HFF-Myc (cell line): ENCODE data around the gene MRGPRX4.
A peak's percentile ranks its signal among the peaks of the same experiment; 100 is the strongest.
"Not testable (repeated sequence)": the region's sequence is repeated elsewhere in the genome, so short reads cannot be mapped to it uniquely, and the experiment has no call there.

Source experiments
- DNase-seq: peaks from one replicate; pipeline ENCODE4 v3.0.0-alpha.2; 2011; ENCODE audit warnings: low read depth; ENCODE audit errors: extremely low read depth
- H3K4me3 ChIP-seq: replicated peaks from 2 replicates; pipeline ENCODE4 v1.5.1; 2011; ENCODE audit warnings: low read depth, mild to moderate bottlenecking, control low read depth, low read length
- TF ChIP-seq, protein P1 (sequence below): IDR thresholded peaks from 2 replicates; pipeline ENCODE4 v1.5.1; 2012; ENCODE audit warnings: mild to moderate bottlenecking, low read depth, low read length, control low read depth; ENCODE audit errors: missing control alignments

The MRGPRX4 gene

DNA sequence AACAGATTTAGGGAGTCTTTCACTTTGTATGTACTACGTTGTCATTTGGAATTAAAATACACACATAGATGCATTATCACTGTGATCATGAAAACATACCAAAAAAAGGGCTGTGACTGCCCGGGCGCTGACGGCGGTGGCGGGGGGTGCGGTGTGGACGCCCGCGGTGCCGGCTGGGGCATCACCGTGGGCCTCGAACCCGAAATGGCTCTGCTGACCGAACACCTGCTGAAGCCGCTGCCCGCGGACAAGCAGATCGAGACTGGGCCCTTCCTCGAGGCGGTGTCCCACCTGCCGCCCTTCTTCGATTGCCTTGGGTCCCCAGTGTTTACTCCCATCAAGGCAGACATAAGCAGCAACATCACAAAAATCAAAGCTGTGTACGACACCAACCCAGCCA is 16.2 kb downstream of the MRGPRX4 start:
- no peak for DNase-seq
- no peak overlapping the region for H3K4me3 ChIP-seq
- TF ChIP-seq, protein P1, sequence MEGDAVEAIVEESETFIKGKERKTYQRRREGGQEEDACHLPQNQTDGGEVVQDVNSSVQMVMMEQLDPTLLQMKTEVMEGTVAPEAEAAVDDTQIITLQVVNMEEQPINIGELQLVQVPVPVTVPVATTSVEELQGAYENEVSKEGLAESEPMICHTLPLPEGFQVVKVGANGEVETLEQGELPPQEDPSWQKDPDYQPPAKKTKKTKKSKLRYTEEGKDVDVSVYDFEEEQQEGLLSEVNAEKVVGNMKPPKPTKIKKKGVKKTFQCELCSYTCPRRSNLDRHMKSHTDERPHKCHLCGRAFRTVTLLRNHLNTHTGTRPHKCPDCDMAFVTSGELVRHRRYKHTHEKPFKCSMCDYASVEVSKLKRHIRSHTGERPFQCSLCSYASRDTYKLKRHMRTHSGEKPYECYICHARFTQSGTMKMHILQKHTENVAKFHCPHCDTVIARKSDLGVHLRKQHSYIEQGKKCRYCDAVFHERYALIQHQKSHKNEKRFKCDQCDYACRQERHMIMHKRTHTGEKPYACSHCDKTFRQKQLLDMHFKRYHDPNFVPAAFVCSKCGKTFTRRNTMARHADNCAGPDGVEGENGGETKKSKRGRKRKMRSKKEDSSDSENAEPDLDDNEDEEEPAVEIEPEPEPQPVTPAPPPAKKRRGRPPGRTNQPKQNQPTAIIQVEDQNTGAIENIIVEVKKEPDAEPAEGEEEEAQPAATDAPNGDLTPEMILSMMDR: no peak

DNA sequence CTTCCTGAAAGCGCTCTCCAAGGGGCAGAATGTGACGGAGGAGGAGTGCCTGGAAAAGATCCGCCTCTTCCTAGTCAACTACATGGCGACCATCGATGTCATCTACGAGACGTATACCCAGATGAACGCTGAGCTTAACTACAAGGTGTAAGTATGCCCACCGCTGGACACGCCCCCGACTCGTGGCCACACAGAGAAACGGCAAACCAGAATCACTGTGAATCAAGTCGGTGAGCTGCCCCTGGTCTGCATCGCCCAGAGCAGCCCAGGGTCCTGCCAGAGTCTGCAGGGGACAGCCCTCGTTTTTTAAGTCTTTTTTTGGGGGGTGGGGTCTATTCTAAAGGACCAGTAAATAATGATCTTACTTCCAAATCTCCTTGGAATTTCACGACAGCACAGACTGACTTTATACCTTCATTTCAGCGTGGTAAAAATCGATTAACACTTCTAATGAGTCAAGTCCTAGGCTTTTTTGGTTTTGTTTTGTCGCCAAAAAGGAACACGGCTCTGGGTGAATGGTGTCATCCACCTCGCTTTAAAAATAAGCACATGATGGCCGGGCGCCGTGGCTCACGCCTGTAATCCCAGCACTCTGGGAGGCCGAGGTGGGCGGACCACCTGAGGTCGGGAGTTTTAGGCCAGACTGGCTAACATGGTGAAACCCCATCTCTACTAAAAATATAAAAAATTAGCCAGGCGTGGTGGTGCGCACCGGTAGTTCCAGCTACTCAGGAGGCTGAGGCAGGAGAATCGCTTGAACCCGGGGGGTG is 17.0 kb downstream of the MRGPRX4 start:
- DNase-seq, H3K4me3 ChIP-seq: not testable (repeated sequence)

DNA sequence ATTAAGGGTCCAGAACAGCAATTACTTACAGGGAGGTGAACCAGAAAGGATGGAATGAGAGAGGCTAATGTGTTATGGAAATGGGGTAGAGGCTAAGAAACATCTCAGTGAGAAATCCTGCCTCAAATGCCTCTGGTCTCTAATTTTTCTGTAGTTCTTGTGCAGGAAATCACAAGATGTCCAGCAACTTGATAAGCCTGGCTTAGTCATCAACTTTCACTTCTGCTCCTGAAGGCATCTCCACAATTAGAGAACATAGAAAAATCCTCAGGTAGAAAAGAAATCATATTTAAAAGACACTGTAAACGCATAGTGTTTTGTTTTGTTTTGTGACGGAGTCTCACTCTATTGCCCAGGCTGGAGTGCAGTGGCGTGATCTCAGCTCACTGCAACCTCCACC is 18.7 kb downstream of the MRGPRX4 start:
- TF ChIP-seq, protein P1: no peak
- DNase-seq: no peak
- no peak overlapping the region for H3K4me3 ChIP-seq

DNA sequence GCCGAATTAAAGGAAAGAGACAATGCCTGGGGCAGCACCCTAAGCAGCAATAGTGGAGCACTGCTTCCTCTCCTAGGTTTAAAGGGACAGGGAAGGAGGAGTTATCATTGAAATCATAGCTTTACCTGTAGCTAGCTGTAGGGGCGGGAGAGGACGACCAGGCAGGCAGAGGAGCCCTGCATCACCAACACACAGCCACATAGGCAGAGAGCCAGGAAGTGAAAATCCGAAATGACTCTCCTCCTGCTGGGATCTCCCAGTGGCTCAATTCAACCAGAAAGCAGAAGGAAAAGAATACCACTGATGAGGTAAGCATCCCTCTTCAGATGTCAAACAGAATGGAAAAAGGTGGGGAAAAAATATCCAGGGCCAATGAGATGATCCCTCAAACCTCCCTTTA is 20.4 kb downstream of the MRGPRX4 start:
- DNase-seq: no peak
- H3K4me3 ChIP-seq: no peak overlapping the region
- TF ChIP-seq, protein P1: no peak

DNA sequence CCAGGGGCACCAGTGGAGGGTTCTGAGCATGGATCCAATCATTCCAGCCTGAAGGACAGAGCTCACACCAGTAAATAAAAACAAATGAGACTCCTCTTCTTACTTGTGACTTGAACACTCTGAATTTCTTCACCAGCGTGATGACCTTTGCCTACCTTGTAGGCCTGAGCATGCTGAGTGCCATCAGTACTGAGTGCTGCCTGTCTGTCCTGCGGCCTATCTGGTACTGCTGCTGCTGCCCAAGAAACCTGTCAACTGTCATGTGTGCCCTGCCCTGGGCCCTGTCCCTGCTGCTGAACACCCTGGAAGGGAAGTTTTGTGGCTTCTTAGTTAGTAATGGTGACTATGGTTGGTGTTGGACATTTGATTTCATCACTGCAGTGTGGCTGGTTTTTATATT is 23.9 kb downstream of the MRGPRX4 start:
- DNase-seq: no peak
- TF ChIP-seq, protein P1: no peak
- no peak overlapping the region for H3K4me3 ChIP-seq

DNA sequence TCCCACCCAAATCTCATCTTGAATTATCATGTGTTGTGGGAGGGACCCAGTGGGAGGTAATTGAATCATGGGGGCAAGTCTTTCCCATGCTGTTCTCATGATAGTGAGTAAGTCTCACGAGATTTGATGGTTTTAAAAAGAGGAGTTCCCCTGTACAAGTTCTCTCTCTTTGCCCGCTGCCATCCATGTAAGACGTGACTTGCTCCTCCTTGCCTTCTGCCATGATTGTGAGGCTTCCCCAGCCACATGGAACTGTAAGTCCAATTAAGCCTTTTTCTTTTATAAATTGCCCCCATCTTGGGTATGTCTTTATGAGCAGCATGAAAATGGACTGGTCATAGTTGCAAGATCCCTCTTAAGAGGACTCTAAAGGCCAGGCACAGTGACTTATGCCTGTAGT is 25.1 kb downstream of the MRGPRX4 start:
- not testable (repeated sequence) for H3K4me3 ChIP-seq, DNase-seq

DNA sequence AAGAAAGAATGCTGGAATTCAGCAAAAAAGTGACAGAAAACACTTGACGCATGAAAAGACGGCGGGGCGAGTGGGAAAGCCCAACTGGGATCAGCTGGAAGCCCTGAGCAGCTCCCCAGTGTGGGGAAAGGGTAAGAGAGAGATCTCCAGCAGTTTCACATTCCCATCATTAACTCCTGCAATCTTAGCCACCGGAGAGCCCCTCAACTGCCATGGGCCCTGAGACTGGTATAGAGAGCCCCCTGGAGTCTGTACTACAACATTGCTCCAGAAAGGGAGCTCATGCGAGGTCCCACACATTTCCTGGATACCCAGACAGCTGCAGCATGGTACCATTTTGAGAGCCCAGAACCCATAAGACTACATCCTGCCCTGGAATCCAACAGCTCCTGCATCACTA is 31.1 kb downstream of the MRGPRX4 start:
- DNase-seq: peak; percentile 6
- TF ChIP-seq, protein P1: peak; percentile 63
- H3K4me3 ChIP-seq: no peak overlapping the region

DNA sequence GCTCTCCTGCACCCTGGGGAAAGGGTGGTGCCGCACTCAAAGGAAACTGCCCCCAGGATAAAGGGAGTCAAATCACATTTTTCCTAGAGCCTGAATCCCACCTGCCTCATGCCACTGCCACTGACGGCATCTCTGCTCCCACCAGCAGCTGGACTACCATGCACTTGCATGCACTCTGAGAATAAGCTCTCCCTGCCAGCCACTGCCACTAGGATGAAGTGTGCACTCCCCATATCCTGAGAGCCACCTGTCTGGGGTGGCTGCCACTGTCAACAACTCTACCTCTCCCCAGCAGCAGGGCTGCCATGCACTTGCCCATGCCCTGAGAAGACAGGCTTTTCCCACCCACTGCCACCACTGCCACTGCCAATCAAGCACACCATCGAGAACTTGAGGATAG is 31.6 kb downstream of the MRGPRX4 start:
- DNase-seq: no peak
- TF ChIP-seq, protein P1: no peak
- H3K4me3 ChIP-seq: no peak overlapping the region
